ENCODE measurements around the gene ALOX12.
"Not testable (repeated sequence)": the region's sequence is repeated elsewhere in the genome, so short reads cannot be mapped to it uniquely, and the experiment has no call there.

Gene ALOX12

GRCh38 chr17:7043182-7043496, 47.3 kb downstream of the ALOX12 start:
- DNase-seq (ENCODE audit: insufficient read length, low spot score) (no peak), FAIRE-seq (no peak)

- no peak for DNase-seq (ENCODE audit: insufficient read length, low spot score)
- no peak for FAIRE-seq
Observed at GRCh38 chr17:7043497-7044198, 47.8 kb downstream of the ALOX12 start, which contains the start of gene SLC16A11. Gene SLC16A11, minus strand, starts transcription at chr17:7044092. Its CDS starts 579 bp downstream, at chr17:7043513.

- peak; percentile 90 for FAIRE-seq
- no peak for DNase-seq (ENCODE audit: insufficient read length, low spot score)
Observed at GRCh38 chr17:7045492-7046126, 49.8 kb downstream of the ALOX12 start.

- FAIRE-seq (peak; percentile 64), DNase-seq (ENCODE audit: insufficient read length, low spot score) (no peak)
Observed at GRCh38 chr17:7046127-7046724, 50.4 kb downstream of the ALOX12 start.

GRCh38 chr17:7046725-7047397, 51.0 kb downstream of the ALOX12 start:
- not testable (repeated sequence) for FAIRE-seq; DNase-seq (ENCODE audit: insufficient read length, low spot score)

- FAIRE-seq (no peak), DNase-seq (ENCODE audit: insufficient read length, low spot score) (no peak)
Observed at GRCh38 chr17:7047566-7047965, 51.7 kb downstream of the ALOX12 start.

- FAIRE-seq: no peak
- no peak for DNase-seq (ENCODE audit: insufficient read length, low spot score)
Observed at GRCh38 chr17:7048968-7049367, 53.1 kb downstream of the ALOX12 start.

- FAIRE-seq; DNase-seq (ENCODE audit: insufficient read length, low spot score): not testable (repeated sequence)
Observed at GRCh38 chr17:7050583-7050982, 54.7 kb downstream of the ALOX12 start.

GRCh38 chr17:7056386-7056785, 60.5 kb downstream of the ALOX12 start:
- FAIRE-seq (no peak), DNase-seq (ENCODE audit: insufficient read length, low spot score) (no peak)

GRCh38 chr17:7058831-7059447, 63.1 kb downstream of the ALOX12 start:
- DNase-seq (ENCODE audit: insufficient read length, low spot score): no peak
- no peak for FAIRE-seq
